HEK293T (cell line): ENCODE data around the gene GPC2.
"Not testable (repeated sequence)": the region's sequence is repeated elsewhere in the genome, so short reads cannot be mapped to it uniquely, and the experiment has no call there.

Experiments used
- CTCF ChIA-PET: fragments of 350-600 bp; formaldehyde crosslinking; extraction: SDS; loops from one replicate; lab custom pipeline; 2021; ENCODE audit warnings: antibody characterized with exemption, inconsistent platforms; lab: Yijun Ruan, JAX
- POLR2A ChIA-PET: fragments of 350-600 bp; formaldehyde crosslinking; extraction: SDS; loops from one replicate; lab custom pipeline; 2020; ENCODE audit warnings: antibody characterized with exemption, inconsistent platforms; lab: Yijun Ruan, JAX
- DNase-seq: peaks from one replicate; pipeline ENCODE4 v3.0.0; 2012; ENCODE audit warnings: mixed read lengths; ENCODE audit errors: extremely low spot score
- ARNT ChIP-seq: fragments of 450-650 bp; IDR thresholded peaks from 2 replicates; pipeline ENCODE4 v1.6.1; 2017; ENCODE audit warnings: mild to moderate bottlenecking
- BHLHE40 ChIP-seq: fragments of 450-650 bp; IDR thresholded peaks from 2 replicates; pipeline ENCODE4 v1.6.1; 2016; ENCODE audit warnings: mild to moderate bottlenecking, moderate library complexity, borderline replicate concordance
- CTBP1 ChIP-seq: fragments of 450-650 bp; IDR thresholded peaks from 2 replicates; pipeline ENCODE4 v1.6.1; 2016; ENCODE audit warnings: borderline replicate concordance
- ELF4 ChIP-seq: fragments of 450-650 bp; IDR thresholded peaks from 2 replicates; pipeline ENCODE4 v1.6.1; 2017; ENCODE audit warnings: antibody characterized with exemption
- FOXA1 ChIP-seq: fragments of 450-650 bp; IDR thresholded peaks from 2 replicates; pipeline ENCODE4 v1.6.1; 2016; ENCODE audit warnings: mild to moderate bottlenecking
- FOXK2 ChIP-seq: fragments of 450-650 bp; IDR thresholded peaks from 2 replicates; pipeline ENCODE4 v1.6.1; 2016; ENCODE audit warnings: mild to moderate bottlenecking
- FOXM1 ChIP-seq: fragments of 450-650 bp; IDR thresholded peaks from 2 replicates; pipeline ENCODE4 v1.6.1; 2017; ENCODE audit warnings: mild to moderate bottlenecking, borderline replicate concordance
- HDGF ChIP-seq: fragments of 450-650 bp; IDR thresholded peaks from 2 replicates; pipeline ENCODE4 v1.6.1; 2017; ENCODE audit warnings: antibody characterized with exemption, borderline replicate concordance
- L3MBTL2 ChIP-seq: fragments of 450-650 bp; conservative IDR thresholded peaks from 2 replicates; pipeline ENCODE4 v1.6.1; 2016; ENCODE audit warnings: mild to moderate bottlenecking
- LEF1 ChIP-seq: fragments of 450-650 bp; IDR thresholded peaks from 2 replicates; pipeline ENCODE4 v1.6.1; 2017; ENCODE audit warnings: mild to moderate bottlenecking, borderline replicate concordance
- NFRKB ChIP-seq: fragments of 450-650 bp; IDR thresholded peaks from 2 replicates; pipeline ENCODE4 v1.6.1; 2016; ENCODE audit warnings: mild to moderate bottlenecking, moderate library complexity
- PKNOX1 ChIP-seq: fragments of 450-650 bp; IDR thresholded peaks from 2 replicates; pipeline ENCODE4 v1.6.1; 2016
- SP1 ChIP-seq: fragments of 450-650 bp; IDR thresholded peaks from 2 replicates; pipeline ENCODE4 v1.6.1; 2017
- SUZ12 ChIP-seq: fragments of 450-650 bp; IDR thresholded peaks from 2 replicates; pipeline ENCODE4 v1.6.1; 2016; ENCODE audit warnings: mild to moderate bottlenecking
- TARDBP ChIP-seq: fragments of 450-650 bp; IDR thresholded peaks from 2 replicates; pipeline ENCODE4 v1.6.1; 2016
- ZNF384 ChIP-seq: fragments of 450-650 bp; IDR thresholded peaks from 2 replicates; pipeline ENCODE4 v1.6.1; 2016

GPC2 gene

GRCh38 chr7:100148559-100149328 lies 28.4 kb downstream of the GPC2 start, which contains the start of gene LAMTOR4:
LAMTOR4 (plus strand) TSS chr7:100148918; CDS start chr7:100148973, 55 bp downstream.
- TF ChIP-seq NFRKB (no peak), SUZ12 (no peak), PKNOX1 (peak; percentile 99), ZNF384 (no peak), SP1 (no peak), HDGF (0 out of 2 replicates have a peak, but pooled peaks have one; percentile 61), TARDBP (no peak), ELF4 (peak; percentile 62; the same call in 1 of the 2 replicates), L3MBTL2 (peak; percentile 64), LEF1 (no peak), BHLHE40 (no peak), FOXA1 (no peak), FOXM1 (no peak), FOXK2 (no peak), CTBP1 (no peak), ARNT (no peak)
- ChIA-PET POLR2A (interaction anchor here (0.6 to 2.4 kb wide), 26 partner anchors 8 to 280 kb away, joined by 3 to 23 read pairs (median 4); partner anchors contain the start of genes AP4M1, GPC2, MCM7 and STAG3), CTCF (interaction anchor here (0.6 to 1.8 kb wide), 4 partner anchors 16 to 47 kb away, joined by 3 to 8 read pairs (median 4); partner anchors contain the start of genes AP4M1 and GAL3ST4)
- peak; percentile 97 for DNase-seq

DNA sequence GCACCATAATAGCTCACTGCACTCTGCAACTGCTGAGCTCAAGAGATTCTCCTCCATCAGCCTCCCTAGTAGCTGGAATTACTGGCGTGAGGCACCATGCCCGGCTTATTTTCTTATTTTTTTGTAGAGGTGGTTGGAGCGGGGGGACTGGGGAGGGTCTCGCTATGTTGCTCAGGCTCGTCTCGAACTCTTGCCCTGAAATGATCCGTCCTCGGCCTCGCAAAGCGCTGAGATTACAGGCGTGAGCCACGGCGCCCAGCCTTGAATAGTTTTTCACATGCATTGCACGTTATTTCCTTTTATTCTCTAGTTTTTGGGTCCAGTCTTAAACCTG lies 29.0 kb downstream of the GPC2 start:
- ChIA-PET POLR2A (interaction anchor here (0.6 to 2.4 kb wide), 27 partner anchors 8 to 281 kb away, joined by 3 to 23 read pairs (median 4); partner anchors contain the start of genes AP4M1, GPC2, MBLAC1 and MCM7), CTCF (interaction anchor here (0.6 to 1.8 kb wide), 5 partner anchors 14 to 47 kb away, joined by 3 to 8 read pairs (median 3); partner anchors contain the start of genes AP4M1 and GAL3ST4)
- no peak for DNase-seq
- TF ChIP-seq PKNOX1 (no peak), HDGF (no peak), FOXM1 (no peak), ELF4 (no peak), L3MBTL2 (peak; percentile 83), FOXK2 (no peak), FOXA1 (no peak)

- TF ChIP-seq LEF1, result no peak
- no peak for TF ChIP-seq CTBP1
- TF ChIP-seq PKNOX1, result no peak
- TF ChIP-seq SP1, result no peak
- TF ChIP-seq TARDBP, result no peak
- no peak for TF ChIP-seq L3MBTL2
- no peak for TF ChIP-seq FOXK2
- no peak for TF ChIP-seq ARNT
- no peak for TF ChIP-seq ZNF384
- no peak for TF ChIP-seq HDGF
- TF ChIP-seq FOXM1, result no peak
- no peak for TF ChIP-seq NFRKB
- TF ChIP-seq SUZ12, result no peak
- no peak for TF ChIP-seq ELF4
- no peak for TF ChIP-seq FOXA1
- no peak for TF ChIP-seq BHLHE40
- ChIA-PET CTCF (interaction anchor here (1.7 to 1.8 kb wide), 2 partner anchors 15 to 17 kb away, joined by 6 to 8 read pairs; no protein-coding TSS in a partner anchor), POLR2A (interaction anchor here (0.8 to 2.4 kb wide), 6 partner anchors 10 to 46 kb away, joined by 3 to 23 read pairs (median 7); partner anchors contain the start of genes AP4M1, GPC2, MBLAC1 and MCM7)
- no peak for DNase-seq
Measured at GRCh38 chr7:100147278-100147677, 29.9 kb downstream of the GPC2 start.

- CTCF ChIA-PET, result interaction anchor here (0.7 to 1.7 kb wide), 2 partner anchors 14 to 16 kb away, joined by 6 read pairs; no protein-coding TSS in a partner anchor
- DNase-seq, POLR2A ChIA-PET: not testable (repeated sequence)
Measured at GRCh38 chr7:100146350-100146749, 30.8 kb downstream of the GPC2 start.

- POLR2A ChIA-PET, result no interaction called here
- no peak for DNase-seq
- no peak for TF ChIP-seq ELF4
- no peak for TF ChIP-seq SP1
- TF ChIP-seq L3MBTL2, result no peak
- TF ChIP-seq ZNF384, result no peak
- TF ChIP-seq FOXK2, result no peak
- TF ChIP-seq BHLHE40, result no peak
- TF ChIP-seq FOXM1, result no peak
- TF ChIP-seq LEF1, result no peak
- no peak for TF ChIP-seq PKNOX1
- no peak for TF ChIP-seq FOXA1
- no peak for TF ChIP-seq NFRKB
- TF ChIP-seq HDGF, result no peak
- TF ChIP-seq ARNT, result no peak
- no peak for TF ChIP-seq TARDBP
- TF ChIP-seq SUZ12, result no peak
- no peak for TF ChIP-seq CTBP1
- CTCF ChIA-PET, result interaction anchor here (0.5 to 3.0 kb wide), 3 partner anchors 8 to 17 kb away, joined by 3 to 8 read pairs (median 3); no protein-coding TSS in a partner anchor
Measured at GRCh38 chr7:100142461-100142860, 34.7 kb downstream of the GPC2 start.
